GM12878 (cell line): Measurements from ENCODE around the gene TEPSIN.

ENCODE experiments used
- MXI1 ChIP-seq: fragments of 150-350 bp; IDR thresholded peaks from 2 replicates; pipeline ENCODE4 v1.6.1; 2011; ENCODE audit warnings: low read depth, mild to moderate bottlenecking, inconsistent platforms, low read length, improper control_type of control experiment
- NR2C2 ChIP-seq: IDR thresholded peaks from 2 replicates; pipeline ENCODE4 v1.6.1; 2011; ENCODE audit warnings: borderline replicate concordance, low read depth; ENCODE audit not compliant: control insufficient read depth, insufficient read length
- POLR2A ChIP-seq: IDR thresholded peaks from 2 replicates; pipeline ENCODE4 v1.6.1; 2011; ENCODE audit warnings: low read depth, mild to moderate bottlenecking, low read length
- RAD21 ChIP-seq: IDR thresholded peaks from 2 replicates; pipeline ENCODE4 v1.6.1; 2011; ENCODE audit warnings: mild to moderate bottlenecking, low read depth, low read length, moderate library complexity; ENCODE audit not compliant: insufficient read depth
- RCOR1 ChIP-seq: conservative IDR thresholded peaks from 2 replicates; pipeline ENCODE4 v1.6.1; 2012; ENCODE audit warnings: low read depth, low read length, improper control_type of control experiment
- YY1 ChIP-seq: IDR thresholded peaks from 2 replicates; pipeline ENCODE4 v1.6.1; 2011; ENCODE audit warnings: low read depth, mild to moderate bottlenecking, low read length
- TF ChIP-seq, protein P1 (sequence below): fragments of 450-650 bp; IDR thresholded peaks from 2 replicates; pipeline ENCODE4 v1.6.1; 2017; ENCODE audit warnings: borderline replicate concordance
- TF ChIP-seq, protein P2 (sequence below), 3 experiments: IDR thresholded peaks in 2 of 3; conservative IDR thresholded peaks in 1 of 3; 2 replicates each; pipeline ENCODE4 v1.5.1; 2011; ENCODE audit warnings: low read depth in 3 of 3, low read length in 3 of 3, mild to moderate bottlenecking in 3 of 3, control low read depth in 2 of 3, moderate library complexity in 2 of 3, inconsistent platforms in 1 of 3, mixed read lengths in 1 of 3; ENCODE audit not compliant: control insufficient read depth in 2 of 3, insufficient read depth in 1 of 3; ENCODE audit errors: extremely low read depth in 1 of 3

DNA sequence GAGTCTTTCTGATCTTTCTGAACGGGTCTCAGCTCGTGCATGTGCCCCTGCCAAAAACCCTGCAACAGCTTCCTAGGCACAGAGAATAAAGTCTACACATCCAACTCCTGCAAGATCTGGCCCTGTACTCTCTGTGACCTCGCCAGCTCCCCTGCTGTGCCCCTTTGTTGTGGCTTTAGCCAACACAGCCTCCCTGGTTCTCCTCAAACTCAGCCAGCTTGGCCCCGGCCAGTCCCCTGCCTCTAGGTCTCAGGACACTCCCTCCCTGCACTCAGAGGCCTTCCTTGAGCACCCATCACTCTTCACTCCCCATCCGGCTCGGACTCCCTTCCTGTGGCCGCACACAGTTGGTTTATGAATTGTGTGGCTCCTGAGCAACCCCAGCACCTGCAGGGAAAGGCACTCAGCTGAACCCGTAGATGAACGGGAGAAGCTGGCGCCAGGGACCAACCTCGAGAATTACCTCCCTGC lies 17.4 kb downstream of the TEPSIN start:
- TF ChIP-seq, protein P1, sequence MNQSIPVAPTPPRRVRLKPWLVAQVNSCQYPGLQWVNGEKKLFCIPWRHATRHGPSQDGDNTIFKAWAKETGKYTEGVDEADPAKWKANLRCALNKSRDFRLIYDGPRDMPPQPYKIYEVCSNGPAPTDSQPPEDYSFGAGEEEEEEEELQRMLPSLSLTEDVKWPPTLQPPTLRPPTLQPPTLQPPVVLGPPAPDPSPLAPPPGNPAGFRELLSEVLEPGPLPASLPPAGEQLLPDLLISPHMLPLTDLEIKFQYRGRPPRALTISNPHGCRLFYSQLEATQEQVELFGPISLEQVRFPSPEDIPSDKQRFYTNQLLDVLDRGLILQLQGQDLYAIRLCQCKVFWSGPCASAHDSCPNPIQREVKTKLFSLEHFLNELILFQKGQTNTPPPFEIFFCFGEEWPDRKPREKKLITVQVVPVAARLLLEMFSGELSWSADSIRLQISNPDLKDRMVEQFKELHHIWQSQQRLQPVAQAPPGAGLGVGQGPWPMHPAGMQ, result no peak
- TF ChIP-seq, protein P2, sequence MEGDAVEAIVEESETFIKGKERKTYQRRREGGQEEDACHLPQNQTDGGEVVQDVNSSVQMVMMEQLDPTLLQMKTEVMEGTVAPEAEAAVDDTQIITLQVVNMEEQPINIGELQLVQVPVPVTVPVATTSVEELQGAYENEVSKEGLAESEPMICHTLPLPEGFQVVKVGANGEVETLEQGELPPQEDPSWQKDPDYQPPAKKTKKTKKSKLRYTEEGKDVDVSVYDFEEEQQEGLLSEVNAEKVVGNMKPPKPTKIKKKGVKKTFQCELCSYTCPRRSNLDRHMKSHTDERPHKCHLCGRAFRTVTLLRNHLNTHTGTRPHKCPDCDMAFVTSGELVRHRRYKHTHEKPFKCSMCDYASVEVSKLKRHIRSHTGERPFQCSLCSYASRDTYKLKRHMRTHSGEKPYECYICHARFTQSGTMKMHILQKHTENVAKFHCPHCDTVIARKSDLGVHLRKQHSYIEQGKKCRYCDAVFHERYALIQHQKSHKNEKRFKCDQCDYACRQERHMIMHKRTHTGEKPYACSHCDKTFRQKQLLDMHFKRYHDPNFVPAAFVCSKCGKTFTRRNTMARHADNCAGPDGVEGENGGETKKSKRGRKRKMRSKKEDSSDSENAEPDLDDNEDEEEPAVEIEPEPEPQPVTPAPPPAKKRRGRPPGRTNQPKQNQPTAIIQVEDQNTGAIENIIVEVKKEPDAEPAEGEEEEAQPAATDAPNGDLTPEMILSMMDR (IDR thresholded peaks at IDR 0.05 in 2 of 3, conservative IDR thresholded peaks at IDR 0.05 in 1 of 3; ENCODE audit: control insufficient read depth in 2 of 3, extremely low read depth in 1 of 3, insufficient read depth in 1 of 3, low read depth in 3 of 3, low read length in 3 of 3), result no peak
- TF ChIP-seq RCOR1 (no peak), RAD21 (no peak), MXI1 (no peak), POLR2A (no peak), YY1 (no peak), NR2C2 (no peak)
